HL-60 (cell line): ENCODE data around the gene PTBP3.

ENCODE experiments used
- CTCF ChIP-seq: IDR thresholded peaks from one replicate; pipeline ENCODE4 v1.5.1; 2011; ENCODE audit warnings: low read length, control low read depth, inconsistent platforms; ENCODE audit not compliant: insufficient read depth
- GABPA ChIP-seq: IDR thresholded peaks from 2 replicates; pipeline ENCODE4 v1.6.1; 2012; ENCODE audit warnings: low read depth
- POLR2AphosphoS5 ChIP-seq: IDR thresholded peaks from 2 replicates; pipeline ENCODE4 v1.6.1; 2012; ENCODE audit warnings: low read depth

DNA sequence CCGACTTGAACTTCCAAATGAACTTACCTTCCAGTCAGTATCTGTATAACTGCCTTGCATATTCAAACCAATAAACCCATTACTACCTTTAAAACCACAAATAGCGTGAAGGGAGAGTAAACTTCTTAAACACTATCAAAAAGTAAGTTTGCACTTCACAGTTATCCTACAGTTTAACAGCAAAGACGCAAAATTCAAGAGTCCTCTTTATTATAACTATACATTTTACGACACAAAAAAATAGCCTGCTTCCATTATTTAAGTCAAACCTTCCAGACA, 1.8 kb downstream of the PTBP3 start:
- TF ChIP-seq POLR2AphosphoS5 (no peak), CTCF (no peak), GABPA (no peak)
